H9 (cell line): Measurements from ENCODE around the gene CBLN3. TPM values are rescaled to one million over a fixed set of nuclear protein-coding genes. Genes with fewer than 3 reads are reported as not detected.

Source experiments
- DNase-seq: peaks from one replicate; pipeline ENCODE4 v3.0.0-alpha.2; 2017
- H2AFZ ChIP-seq: one replicate; pipeline ENCODE4 v1.6.1; 2013; ENCODE audit warnings: mild to moderate bottlenecking, low read length, control low read depth, moderate library complexity
- H2AK5ac ChIP-seq: 2 replicates; pipeline ENCODE4 v1.6.1; 2013; ENCODE audit warnings: low read length, control low read depth, mixed read lengths; ENCODE audit not compliant: insufficient read length
- H2BK120ac ChIP-seq: one replicate; pipeline ENCODE4 v1.6.1; 2013; ENCODE audit warnings: low read depth, mild to moderate bottlenecking, low read length, control low read depth, inconsistent platforms; ENCODE audit not compliant: poor library complexity, severe bottlenecking
- H2BK12ac ChIP-seq: 2 replicates; pipeline ENCODE4 v1.6.1; 2013; ENCODE audit warnings: low read length, control low read depth, mixed read lengths, low read depth; ENCODE audit not compliant: insufficient read length
- H2BK15ac ChIP-seq: 2 replicates; pipeline ENCODE4 v1.6.1; 2013; ENCODE audit warnings: low read depth, low read length, control low read depth
- H2BK20ac ChIP-seq: one replicate; pipeline ENCODE4 v1.6.1; 2013; ENCODE audit warnings: low read depth, mild to moderate bottlenecking, low read length, control low read depth, inconsistent platforms; ENCODE audit not compliant: poor library complexity, severe bottlenecking
- H2BK5ac ChIP-seq: 2 replicates; pipeline ENCODE4 v1.6.1; 2013; ENCODE audit warnings: low read length, control low read depth, mixed read lengths; ENCODE audit not compliant: insufficient read length
- H3K14ac ChIP-seq: 2 replicates; pipeline ENCODE4 v1.6.1; 2013; ENCODE audit warnings: low read length, control low read depth; ENCODE audit not compliant: insufficient read depth
- H3K18ac ChIP-seq: 2 replicates; pipeline ENCODE4 v1.6.1; 2013; ENCODE audit warnings: low read depth, mild to moderate bottlenecking, mixed read lengths, low read length, control low read depth; ENCODE audit not compliant: insufficient read length
- H3K23ac ChIP-seq: 2 replicates; pipeline ENCODE4 v1.6.1; 2013; ENCODE audit warnings: low read length, control low read depth, mixed read lengths, low read depth; ENCODE audit not compliant: insufficient read length
- H3K23me2 ChIP-seq: 2 replicates; pipeline ENCODE4 v1.6.1; 2013; ENCODE audit warnings: low read depth, mild to moderate bottlenecking, mixed read lengths, low read length, control low read depth; ENCODE audit not compliant: insufficient read length, poor library complexity, severe bottlenecking
- H3K27ac ChIP-seq: 2 replicates; pipeline ENCODE4 v1.5.1; 2013; ENCODE audit warnings: low read length, control low read depth, mixed read lengths, low read depth; ENCODE audit not compliant: insufficient read length
- H3K27me3 ChIP-seq: 2 replicates; pipeline ENCODE4 v1.6.1; 2013; ENCODE audit warnings: low read length, control low read depth, inconsistent platforms; ENCODE audit not compliant: insufficient read depth
- H3K4ac ChIP-seq: 2 replicates; pipeline ENCODE4 v1.6.1; 2013; ENCODE audit warnings: low read depth, mild to moderate bottlenecking, control low read depth, inconsistent platforms, low read length, moderate library complexity
- H3K4me1 ChIP-seq: 2 replicates; pipeline ENCODE4 v1.6.1; 2013; ENCODE audit warnings: low read length, control low read depth, inconsistent platforms; ENCODE audit not compliant: insufficient read depth
- H3K4me2 ChIP-seq: 2 replicates; pipeline ENCODE4 v1.6.1; 2013; ENCODE audit warnings: low read length, control low read depth, mixed read lengths; ENCODE audit not compliant: insufficient read length, insufficient read depth
- H3K56ac ChIP-seq: 2 replicates; pipeline ENCODE4 v1.6.1; 2013; ENCODE audit warnings: low read depth, mild to moderate bottlenecking, mixed read lengths, low read length, control low read depth; ENCODE audit not compliant: insufficient read length
- H3K79me1 ChIP-seq: 2 replicates; pipeline ENCODE4 v1.6.1; 2013; ENCODE audit warnings: low read depth, mild to moderate bottlenecking, moderate library complexity, low read length, control low read depth, inconsistent platforms; ENCODE audit not compliant: insufficient read depth, poor library complexity, severe bottlenecking
- H3K79me2 ChIP-seq: 2 replicates; pipeline ENCODE4 v1.6.1; 2013; ENCODE audit warnings: low read length, control low read depth, inconsistent platforms; ENCODE audit not compliant: insufficient read depth
- H3K9ac ChIP-seq: 2 replicates; pipeline ENCODE4 v1.6.1; 2013; ENCODE audit warnings: low read length, control low read depth, mixed read lengths; ENCODE audit not compliant: insufficient read length; ENCODE audit errors: extremely low read depth
- H3K9me3 ChIP-seq: one replicate; pipeline ENCODE4 v1.6.1; 2013; ENCODE audit warnings: low read depth, low read length, inconsistent platforms; ENCODE audit not compliant: control insufficient read depth
- H3T11ph ChIP-seq: one replicate; pipeline ENCODE4 v1.6.1; 2013; ENCODE audit warnings: mild to moderate bottlenecking, low read length, control low read depth, inconsistent platforms
- H4K20me1 ChIP-seq: one replicate; pipeline ENCODE4 v1.6.1; 2013; ENCODE audit not compliant: control insufficient read depth, insufficient read length, insufficient read depth
- H4K5ac ChIP-seq: 2 replicates; pipeline ENCODE4 v1.6.1; 2013; ENCODE audit warnings: low read depth, mild to moderate bottlenecking, mixed read lengths, low read length, control low read depth; ENCODE audit not compliant: insufficient read length
- H4K8ac ChIP-seq: replicated peaks from 2 replicates; pipeline ENCODE4 v1.6.1; 2013; ENCODE audit warnings: low read length, control low read depth, mixed read lengths, low read depth; ENCODE audit not compliant: insufficient read length
- H4K91ac ChIP-seq: 2 replicates; pipeline ENCODE4 v1.6.1; 2013; ENCODE audit warnings: low read depth, mild to moderate bottlenecking, moderate library complexity, mixed read lengths, low read length, control low read depth; ENCODE audit not compliant: insufficient read length
- H3K27ac Mint-ChIP-seq, 3 experiments: 2 replicates in 2 of 3; 3 replicates in 1 of 3; pipeline ENCODE4 v1.8.0; 2020 to 2021; ENCODE audit warnings: mixed read lengths in 3 of 3, mild to moderate bottlenecking in 1 of 3, moderate library complexity in 1 of 3
- H3K27me3 Mint-ChIP-seq: 2 replicates; pipeline ENCODE4 v1.8.0; 2021; ENCODE audit warnings: low read depth, mild to moderate bottlenecking, moderate library complexity, mixed read lengths
- H3K36me3 Mint-ChIP-seq, 3 experiments: 2 replicates in 2 of 3; 3 replicates in 1 of 3; pipeline ENCODE4 v1.8.0; 2020 to 2021; ENCODE audit warnings: low read depth in 3 of 3, mixed read lengths in 3 of 3; ENCODE audit not compliant: insufficient read depth in 1 of 3
- H3K4me1 Mint-ChIP-seq, 2 experiments: 2 replicates each; pipeline ENCODE4 v1.8.0; 2020; ENCODE audit warnings: mixed read lengths in 2 of 2
- H3K4me3 Mint-ChIP-seq, 2 experiments: 2 replicates in 1 of 2; 3 replicates in 1 of 2; pipeline ENCODE4 v1.8.0; 2020 to 2021; ENCODE audit warnings: mild to moderate bottlenecking in 2 of 2, mixed read lengths in 2 of 2, moderate library complexity in 1 of 2
- H3K9me3 Mint-ChIP-seq, 2 experiments: 2 replicates in 1 of 2; 3 replicates in 1 of 2; pipeline ENCODE4 v1.8.0; 2020; ENCODE audit warnings: mild to moderate bottlenecking in 2 of 2, mixed read lengths in 2 of 2, moderate library complexity in 1 of 2
- WGBS: extraction: QIAGEN DNeasy Blood & Tissue Kit; methylation state at CpG from one replicate; pipeline ENCODE4 v1.1.7; 2013; ENCODE audit warnings: missing lambda C conversion rate, low lambda C conversion rate, mixed read lengths; ENCODE audit not compliant: insufficient read length; ENCODE audit errors: extremely low coverage; 5-methylcytosine and 5-hydroxymethylcytosine counted together
- total RNA-seq: library from RNA; stranded (reverse); gene quantifications from 2 replicates; pipeline ENCODE4 v1.2.1, GENCODE V29; 2021
- TF ChIP-seq, protein P1 (sequence below): fragments of 200-600 bp; sonication (generic); conservative IDR thresholded peaks from 3 replicates; pipeline ENCODE4 v1.8.0; 2021; ENCODE audit warnings: antibody characterized with exemption, mild to moderate bottlenecking

The CBLN3 gene
- total RNA-seq, 1 experiment from 2014 or later = 0.39 TPM

DNA sequence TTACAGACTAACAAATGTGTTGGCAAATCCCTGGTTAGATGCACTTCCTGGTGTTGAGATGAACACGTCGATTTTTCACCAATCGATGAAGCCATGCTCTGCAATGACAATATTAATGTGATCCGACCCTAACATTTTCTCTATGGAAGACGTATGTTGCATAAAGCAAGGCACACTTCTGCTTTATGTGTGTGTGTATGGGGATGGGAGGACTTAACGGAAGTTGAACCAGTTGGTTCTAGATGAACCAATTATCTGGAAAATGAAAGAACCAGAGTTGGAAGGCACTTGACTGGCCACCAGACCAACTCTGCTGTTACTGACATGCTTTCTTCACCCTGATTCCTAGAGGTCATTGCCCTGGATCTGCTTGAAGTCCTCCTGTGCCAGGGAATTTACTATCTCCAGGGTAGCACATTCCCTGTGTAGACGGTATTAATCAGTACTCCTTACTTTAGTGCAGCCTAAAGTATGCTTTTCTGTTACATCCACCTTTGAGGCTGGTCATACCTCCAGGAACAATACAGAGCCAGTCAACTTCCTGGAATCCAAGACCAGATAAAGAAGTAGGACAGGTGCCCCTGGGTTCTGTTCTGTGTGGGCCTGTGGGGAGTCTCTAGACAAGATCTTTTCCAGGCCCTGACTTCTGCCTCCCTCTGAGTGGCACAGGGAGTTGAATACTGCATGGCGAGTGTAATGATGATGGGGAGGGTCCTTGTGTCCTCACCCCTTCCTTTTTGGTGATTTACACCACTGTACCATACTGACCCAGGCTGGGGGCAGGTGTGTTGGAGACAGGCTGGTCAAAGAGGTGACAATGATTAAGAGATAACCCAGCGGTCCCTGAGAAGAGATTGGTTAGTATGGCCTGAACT lies 9.0 kb upstream of the CBLN3 start:
- Histone ChIP-seq H3K56ac (no peak overlapping the region), H3K9ac (no peak overlapping the region), H3K4me2 (no peak overlapping the region), H4K91ac (no peak overlapping the region), H3K4ac (no peak overlapping the region), H4K8ac (no peak overlapping the region), H2BK12ac (no peak overlapping the region), H3K23ac (no peak overlapping the region), H2BK120ac (no peak overlapping the region), H3K18ac (no peak overlapping the region), H2BK15ac (no peak overlapping the region), H2BK5ac (no peak overlapping the region), H3K79me2 (no peaks in the 10 kb centered on the region), H3K27me3 (no peaks in the 10 kb centered on the region), H4K5ac (no peak overlapping the region), H3K23me2 (peaks cover 10% of the 10 kb centered on the region), H3K9me3 (no peaks in the 10 kb centered on the region), H4K20me1 (no peaks in the 10 kb centered on the region), H3K27ac (no peak overlapping the region), H2BK20ac (no peak overlapping the region), H3K79me1 (peaks cover 2% of the 10 kb centered on the region), H3K4me1 (no peaks in the 10 kb centered on the region), H2AK5ac (no peak overlapping the region), H3T11ph (no peak overlapping the region), H2AFZ (no peak overlapping the region), H3K14ac (no peak overlapping the region)
- H3K27ac Mint-ChIP-seq = no peak overlapping the region
- H3K9me3 Mint-ChIP-seq = no peaks in the 10 kb centered on the region; a peak in 1 of 5 replicates
- no CpG with 5 or more reads among the region's 9 CpGs for WGBS
- TF ChIP-seq, protein P1, sequence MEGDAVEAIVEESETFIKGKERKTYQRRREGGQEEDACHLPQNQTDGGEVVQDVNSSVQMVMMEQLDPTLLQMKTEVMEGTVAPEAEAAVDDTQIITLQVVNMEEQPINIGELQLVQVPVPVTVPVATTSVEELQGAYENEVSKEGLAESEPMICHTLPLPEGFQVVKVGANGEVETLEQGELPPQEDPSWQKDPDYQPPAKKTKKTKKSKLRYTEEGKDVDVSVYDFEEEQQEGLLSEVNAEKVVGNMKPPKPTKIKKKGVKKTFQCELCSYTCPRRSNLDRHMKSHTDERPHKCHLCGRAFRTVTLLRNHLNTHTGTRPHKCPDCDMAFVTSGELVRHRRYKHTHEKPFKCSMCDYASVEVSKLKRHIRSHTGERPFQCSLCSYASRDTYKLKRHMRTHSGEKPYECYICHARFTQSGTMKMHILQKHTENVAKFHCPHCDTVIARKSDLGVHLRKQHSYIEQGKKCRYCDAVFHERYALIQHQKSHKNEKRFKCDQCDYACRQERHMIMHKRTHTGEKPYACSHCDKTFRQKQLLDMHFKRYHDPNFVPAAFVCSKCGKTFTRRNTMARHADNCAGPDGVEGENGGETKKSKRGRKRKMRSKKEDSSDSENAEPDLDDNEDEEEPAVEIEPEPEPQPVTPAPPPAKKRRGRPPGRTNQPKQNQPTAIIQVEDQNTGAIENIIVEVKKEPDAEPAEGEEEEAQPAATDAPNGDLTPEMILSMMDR = no peak
- H3K27me3 Mint-ChIP-seq = no peaks in the 10 kb centered on the region; the same call in 1 of the 2 replicates
- H3K4me3 Mint-ChIP-seq = peak overlapping the region in 1 of 2 experiments; percentile 13; a peak in 1 of 5 replicates
- H3K36me3 Mint-ChIP-seq = peaks cover 19 to 52% (median 48%) of the 10 kb centered on the region in 3 experiments
- DNase-seq = no peak
- peaks cover 14% of the 10 kb centered on the region in 2 experiments for H3K4me1 Mint-ChIP-seq
